Gastrocnemius medialis (tissue), 4 donors: Measurements from ENCODE around the gene FANCE. TPM values are rescaled to one million over a fixed set of nuclear protein-coding genes. Genes with fewer than 3 reads are reported as not detected.

Source experiments
- ATAC-seq, 2 donors: fragments of 150-250 bp; one replicate each; pipeline ENCODE4 v1.9.1; 2016
- DNase-seq, 2 donors: peaks; one replicate each; pipeline ENCODE4 v3.0.0-alpha.2; 2019
- H3K27ac ChIP-seq, 4 donors: fragments of 200-600 bp; sonication (generic); 1 replicate in 1 of 4; 2 replicates in 3 of 4; pipeline ENCODE4 v1.5.1; 2016 to 2018; ENCODE audit warnings: mild to moderate bottlenecking in 2 of 4, moderate library complexity in 1 of 4
- H3K27me3 ChIP-seq, 3 donors: fragments of 200-600 bp; sonication (generic) in 2 of 3; 1 replicate in 1 of 3; 2 replicates in 2 of 3; pipeline versions ENCODE4 v1.5.1 to v1.6.0; 2016 to 2019; ENCODE audit warnings: mild to moderate bottlenecking in 1 of 3, moderate library complexity in 1 of 3
- H3K36me3 ChIP-seq, 2 donors: fragments of 200-600 bp; sonication (generic) in 1 of 2; one replicate each; pipeline ENCODE4 v1.5.1; 2017 to 2018
- H3K4me1 ChIP-seq, 2 donors: fragments of 200-600 bp; sonication (generic) in 1 of 2; one replicate each; pipeline ENCODE4 v1.5.1; 2016 to 2017; ENCODE audit warnings: mild to moderate bottlenecking in 2 of 2
- H3K4me3 ChIP-seq, 4 donors: fragments of 200-600 bp; sonication (generic) in 3 of 4; 1 replicate in 1 of 4; 2 replicates in 3 of 4; pipeline ENCODE4 v1.5.1; 2016 to 2019; ENCODE audit warnings: mild to moderate bottlenecking in 2 of 4
- H3K9me3 ChIP-seq, 3 donors: fragments of 200-600 bp; sonication (generic) in 2 of 3; 1 replicate in 1 of 3; 2 replicates in 2 of 3; pipeline ENCODE4 v1.5.1; 2016 to 2019
- CTCF ChIP-seq, 5 experiments: fragments of 450-650 bp in 3 of 5; fragments of 200-600 bp in 2 of 5; sonication (generic) in 2 of 5; IDR thresholded peaks in 4 of 5; conservative IDR thresholded peaks in 1 of 5; 1 replicate in 4 of 5; 2 replicates in 1 of 5; pipeline ENCODE4 v1.5.1; 2016 to 2019; ENCODE audit warnings: antibody characterized with exemption in 5 of 5, mild to moderate bottlenecking in 3 of 5, moderate library complexity in 3 of 5
- POLR2A ChIP-seq, 2 donors: fragments of 450-650 bp; IDR thresholded peaks; one replicate each; pipeline ENCODE4 v1.6.1; 2017; ENCODE audit warnings: antibody characterized with exemption in 2 of 2, mild to moderate bottlenecking in 2 of 2, moderate library complexity in 2 of 2
- in situ Hi-C, 4 donors: fragments of 200-750 bp; cut with MboI; loops; one replicate each; pipeline versions ENCODE4 v1.15.0 to v1.8.0; 2017; ENCODE audit warnings: low sequenced_read_pairs in 4 of 4
- intact Hi-C: fragments of 100-400 bp; cut with DNase I; formaldehyde crosslinking; loops from one replicate; pipeline ENCODE4 v1.15.1; 2023; ENCODE audit warnings: low total_unique reads
- total RNA-seq, 4 donors: library from RNA; depleted of rRNA; stranded (reverse); fragments of >200 nt; gene quantifications; one replicate each; pipeline versions ENCODE4 v1.1.0 to v1.2.3, GENCODE V29; 2016

Gene FANCE
- total RNA-seq, 4 donors from 2014 or later, result 2.5 to 10.5 (median 5.9) TPM

GRCh38 chr6:35492974-35493284 lies 40.8 kb downstream of the FANCE start:
- in situ Hi-C loops, result no loop called here
- ATAC-seq (no peak), DNase-seq (no peak)
- peak overlapping the region in 3 of 4 donors; percentile 68 to 78 (median 70) for H3K27ac ChIP-seq
- TF ChIP-seq CTCF (IDR thresholded peaks at IDR 0.05 in 4 of 5, conservative IDR thresholded peaks at IDR 0.05 in 1 of 5), result no peak
- intact Hi-C loops, result no loop called here
- H3K4me1 ChIP-seq, result peaks cover 37 to 63% of the 10 kb centered on the region in 2 donors
- no peaks in the 10 kb centered on the region for H3K36me3 ChIP-seq
- H3K9me3 ChIP-seq, result no peaks in the 10 kb centered on the region
- no peaks in the 10 kb centered on the region for H3K27me3 ChIP-seq
- no peak overlapping the region for H3K4me3 ChIP-seq

DNA sequence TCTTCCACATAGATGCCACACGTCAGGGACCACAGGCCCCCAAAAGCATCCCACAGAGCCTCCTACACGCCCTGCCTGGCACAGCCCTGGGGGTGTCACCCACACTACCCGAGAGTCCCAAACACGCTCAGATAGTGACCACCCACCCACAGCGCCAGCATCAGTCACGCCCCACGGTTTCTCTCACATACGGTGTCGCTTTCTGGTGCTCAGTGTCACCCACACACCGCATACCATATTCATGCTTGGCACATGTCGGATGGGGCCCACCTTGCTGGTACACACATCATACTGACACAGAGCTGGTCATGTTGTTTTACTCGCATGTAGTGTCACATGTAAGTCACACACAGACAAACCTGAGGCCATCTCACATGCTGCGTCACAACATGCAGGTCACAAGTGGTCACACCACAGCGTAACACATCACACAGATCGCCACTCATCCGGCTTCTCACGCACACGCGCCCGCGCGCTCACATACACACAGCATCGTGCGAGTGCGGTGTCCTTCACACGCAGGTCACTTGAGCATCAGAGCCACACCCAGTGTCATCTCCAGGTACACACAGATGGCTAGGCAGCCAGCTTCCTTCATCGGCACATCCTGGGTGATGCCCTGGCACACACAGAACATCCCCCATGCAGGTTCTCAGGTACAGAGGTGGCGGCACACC lies 41.3 kb downstream of the FANCE start:
- TF ChIP-seq CTCF (IDR thresholded peaks at IDR 0.05 in 4 of 5, conservative IDR thresholded peaks at IDR 0.05 in 1 of 5) (no peak), POLR2A (IDR thresholded peaks at IDR 0.05) (no peak)
- H3K9me3 ChIP-seq, result no peaks in the 10 kb centered on the region
- H3K4me3 ChIP-seq, result no peak overlapping the region
- no peaks in the 10 kb centered on the region for H3K27me3 ChIP-seq
- ATAC-seq (no peak), DNase-seq (no peak)
- intact Hi-C loops (no loop called here), in situ Hi-C loops (no loop called here)
- no peaks in the 10 kb centered on the region for H3K36me3 ChIP-seq
- peak overlapping the region in 1 of 4 donors; percentile 78 for H3K27ac ChIP-seq
- peaks cover 42 to 66% of the 10 kb centered on the region in 2 donors for H3K4me1 ChIP-seq

GRCh38 chr6:35494161-35494563 lies 42.0 kb downstream of the FANCE start:
- Histone ChIP-seq H3K27ac (peak overlapping the region in 3 of 4 donors; percentile 41 to 97 (median 93)), H3K27me3 (no peaks in the 10 kb centered on the region), H3K4me1 (peaks cover 46 to 67% of the 10 kb centered on the region in 2 donors), H3K4me3 (no peak overlapping the region), H3K9me3 (no peaks in the 10 kb centered on the region), H3K36me3 (no peaks in the 10 kb centered on the region)
- intact Hi-C loops (no loop called here), in situ Hi-C loops (no loop called here)
- TF ChIP-seq CTCF (IDR thresholded peaks at IDR 0.05 in 4 of 5, conservative IDR thresholded peaks at IDR 0.05 in 1 of 5), result no peak
- TF ChIP-seq POLR2A (IDR thresholded peaks at IDR 0.05), result no peak
- ATAC-seq (no peak), DNase-seq (no peak)

GRCh38 chr6:35495258-35496035 lies 43.3 kb downstream of the FANCE start:
- Histone ChIP-seq H3K27ac (peak overlapping the region; percentile 93 to 99 (median 96)), H3K4me3 (peak overlapping the region; percentile 81 to 98 (median 92)), H3K36me3 (no peaks in the 10 kb centered on the region), H3K9me3 (no peaks in the 10 kb centered on the region), H3K4me1 (peaks cover 41 to 64% of the 10 kb centered on the region in 2 donors), H3K27me3 (no peaks in the 10 kb centered on the region)
- in situ Hi-C loops, result no loop called here
- ATAC-seq, result no peak
- TF ChIP-seq CTCF (IDR thresholded peaks at IDR 0.05 in 4 of 5, conservative IDR thresholded peaks at IDR 0.05 in 1 of 5) (no peak), POLR2A (IDR thresholded peaks at IDR 0.05) (no peak)
- no peak for DNase-seq
- intact Hi-C loops, result no loop called here
